ENCODE data around the gene PNPLA7.

PNPLA7 gene

GRCh38 chr9:137422604-137423513, 127.3 kb downstream of the PNPLA7 start, which contains the start of the genes EXD3 and NOXA1:
TSS of gene EXD3 (minus strand) at chr9:137423162. CDS start at chr9:137395357, 27,805 bp downstream.
TSS of gene NOXA1 (plus strand) at chr9:137423393. CDS start at chr9:137423530, 137 bp downstream.
- DNase-seq (ENCODE audit: low read depth, low spot score) = peak; percentile 97

- no peak for DNase-seq (ENCODE audit: low read depth, low spot score)
These were observed 128.2 kb downstream of the PNPLA7 start for GRCh38 chr9:137421838-137422603.

GRCh38 chr9:137417161-137418021, 132.8 kb downstream of the PNPLA7 start:
- DNase-seq (ENCODE audit: low read depth, low spot score) = no peak

- DNase-seq (ENCODE audit: low read depth, low spot score) = no peak
These were observed 133.5 kb downstream of the PNPLA7 start for GRCh38 chr9:137416563-137417151.

- no peak for DNase-seq (ENCODE audit: low read depth, low spot score)
These were observed 134.1 kb downstream of the PNPLA7 start for GRCh38 chr9:137416006-137416562.

GRCh38 chr9:137415451-137415850, 134.8 kb downstream of the PNPLA7 start:
- DNase-seq (ENCODE audit: low read depth, low spot score) = no peak

GRCh38 chr9:137412431-137412830, 137.8 kb downstream of the PNPLA7 start:
- no peak for DNase-seq (ENCODE audit: low read depth, low spot score)

- DNase-seq (ENCODE audit: low read depth, low spot score) = peak; percentile 98
These were observed 138.4 kb downstream of the PNPLA7 start for GRCh38 chr9:137411645-137412380.

GRCh38 chr9:137411260-137411644, 138.9 kb downstream of the PNPLA7 start:
- DNase-seq (ENCODE audit: low read depth, low spot score) = no peak

GRCh38 chr9:137410891-137411249, 139.3 kb downstream of the PNPLA7 start:
- DNase-seq (ENCODE audit: low read depth, low spot score) = no peak

- DNase-seq (ENCODE audit: low read depth, low spot score) = peak; percentile 33
These were observed 139.8 kb downstream of the PNPLA7 start for GRCh38 chr9:137410236-137410890.

Measured in astrocyte of the hippocampus (primary cell).